PC-3 (cell line): ENCODE measurements around the gene MAEA. TPM values are rescaled to one million over a fixed set of nuclear protein-coding genes. Genes with fewer than 3 reads are reported as not detected.
A peak's percentile ranks its signal among the peaks of the same experiment; 100 is the strongest.
"Not testable (repeated sequence)": the region's sequence is repeated elsewhere in the genome, so short reads cannot be mapped to it uniquely, and the experiment has no call there.

Experiments
- ATAC-seq: fragments of 200-7000 bp; cut with Tn5 transposase; 2 replicates; pipeline ENCODE4 v1.9.1; 2020; ENCODE audit warnings: mild to moderate bottlenecking, moderate library complexity
- BruUV-seq: library from RNA; stranded (reverse); fragments of 400-500 nt; replicated peaks from 2 replicates; lab custom pipeline; 2021; lab: Mats Ljungman, UMichigan
- CTCF ChIA-PET: fragments of 300-600 bp; sonication (Branson Sonifier 250); formaldehyde crosslinking; loops from one replicate; lab custom pipeline; 2022; ENCODE audit warnings: antibody characterized with exemption; lab: Charles Lee
- POLR2A ChIA-PET: fragments of 300-600 bp; sonication (Branson Sonifier 250); formaldehyde crosslinking; loops from one replicate; lab custom pipeline; 2022; ENCODE audit warnings: antibody characterized with exemption; ENCODE audit not compliant: unreplicated experiment; lab: Charles Lee
- DNase-seq: peaks from one replicate; pipeline ENCODE4 v3.0.0-alpha.2; 2015
- H2AFZ ChIP-seq: fragments of 300-600 bp; sonication (generic); 2 replicates; pipeline ENCODE4 v1.6.0; 2016; ENCODE audit warnings: antibody characterized with exemption, low read length
- H3F3A ChIP-seq: fragments of 300-600 bp; sonication (generic); one replicate; pipeline ENCODE4 v1.6.0; 2017; ENCODE audit warnings: antibody characterized with exemption, low read length, control low read depth, mild to moderate bottlenecking; ENCODE audit not compliant: unreplicated experiment
- H3K27ac ChIP-seq: fragments of 300-600 bp; sonication (generic); 2 replicates; pipeline ENCODE4 v1.5.1; 2016; ENCODE audit warnings: mild to moderate bottlenecking, low read length
- H3K27me3 ChIP-seq: fragments of 300-600 bp; sonication (generic); 2 replicates; pipeline ENCODE4 v1.6.1; 2016; ENCODE audit warnings: low read length, mixed read lengths
- H3K36me3 ChIP-seq: fragments of 300-600 bp; sonication (generic); 2 replicates; pipeline ENCODE4 v1.6.1; 2016; ENCODE audit warnings: low read depth, mixed run types, low read length, mixed read lengths
- H3K4me1 ChIP-seq: fragments of 300-600 bp; sonication (generic); 2 replicates; pipeline ENCODE4 v1.5.1; 2016; ENCODE audit warnings: low read length; ENCODE audit not compliant: insufficient read depth
- H3K4me2 ChIP-seq: fragments of 300-600 bp; sonication (generic); 2 replicates; pipeline ENCODE4 v1.6.0; 2016; ENCODE audit warnings: low read length
- H3K4me3 ChIP-seq: fragments of 300-600 bp; sonication (generic); 2 replicates; pipeline ENCODE4 v1.5.1; 2016; ENCODE audit warnings: mild to moderate bottlenecking, low read length, mixed read lengths
- H3K79me2 ChIP-seq: fragments of 300-600 bp; sonication (generic); 2 replicates; pipeline ENCODE4 v1.6.1; 2017; ENCODE audit warnings: low read length, mixed read lengths
- H3K9ac ChIP-seq: fragments of 300-600 bp; sonication (generic); 2 replicates; pipeline ENCODE4 v1.6.0; 2016; ENCODE audit warnings: mild to moderate bottlenecking, low read length
- H3K9me2 ChIP-seq: fragments of 300-600 bp; sonication (generic); replicated peaks from 2 replicates; pipeline ENCODE4 v1.6.1; 2016; ENCODE audit warnings: mixed run types, low read length, mixed read lengths
- H3K9me3 ChIP-seq: fragments of 300-600 bp; sonication (generic); 2 replicates; pipeline ENCODE4 v1.6.1; 2016; ENCODE audit warnings: low read length, mixed read lengths
- H4K20me1 ChIP-seq: fragments of 300-600 bp; sonication (generic); 2 replicates; pipeline ENCODE4 v1.6.1; 2016; ENCODE audit warnings: low read length, mixed read lengths
- EZH2 ChIP-seq: fragments of 300-600 bp; sonication (generic); IDR thresholded peaks from one replicate; pipeline ENCODE4 v1.6.1; 2017; ENCODE audit warnings: antibody characterized with exemption, mild to moderate bottlenecking, low read length; ENCODE audit not compliant: unreplicated experiment
- EZH2phosphoT487 ChIP-seq: fragments of 300-600 bp; sonication (generic); IDR thresholded peaks from 2 replicates; pipeline ENCODE4 v1.6.1; 2018; ENCODE audit warnings: mild to moderate bottlenecking, antibody characterized with exemption, low read length, borderline replicate concordance
- intact Hi-C: fragments of 100-400 bp; cut with micrococcal nuclease; formaldehyde crosslinking; loops from 2 replicates; pipeline ENCODE4 v1.9.0; 2023
- total RNA-seq: library from RNA; depleted of rRNA; stranded (reverse); fragments of >200 nt; gene quantifications from 2 replicates; pipeline ENCODE4 v1.2.3, GENCODE V29; 2014
- TF ChIP-seq, protein P1 (sequence below): fragments of 300-600 bp; sonication (generic); conservative IDR thresholded peaks from 2 replicates; pipeline ENCODE4 v1.5.1; 2017; ENCODE audit warnings: antibody characterized with exemption, low read depth, mild to moderate bottlenecking, low read length

The MAEA gene
- total RNA-seq, 1 experiment from 2014 or later = 48.1 TPM

DNA sequence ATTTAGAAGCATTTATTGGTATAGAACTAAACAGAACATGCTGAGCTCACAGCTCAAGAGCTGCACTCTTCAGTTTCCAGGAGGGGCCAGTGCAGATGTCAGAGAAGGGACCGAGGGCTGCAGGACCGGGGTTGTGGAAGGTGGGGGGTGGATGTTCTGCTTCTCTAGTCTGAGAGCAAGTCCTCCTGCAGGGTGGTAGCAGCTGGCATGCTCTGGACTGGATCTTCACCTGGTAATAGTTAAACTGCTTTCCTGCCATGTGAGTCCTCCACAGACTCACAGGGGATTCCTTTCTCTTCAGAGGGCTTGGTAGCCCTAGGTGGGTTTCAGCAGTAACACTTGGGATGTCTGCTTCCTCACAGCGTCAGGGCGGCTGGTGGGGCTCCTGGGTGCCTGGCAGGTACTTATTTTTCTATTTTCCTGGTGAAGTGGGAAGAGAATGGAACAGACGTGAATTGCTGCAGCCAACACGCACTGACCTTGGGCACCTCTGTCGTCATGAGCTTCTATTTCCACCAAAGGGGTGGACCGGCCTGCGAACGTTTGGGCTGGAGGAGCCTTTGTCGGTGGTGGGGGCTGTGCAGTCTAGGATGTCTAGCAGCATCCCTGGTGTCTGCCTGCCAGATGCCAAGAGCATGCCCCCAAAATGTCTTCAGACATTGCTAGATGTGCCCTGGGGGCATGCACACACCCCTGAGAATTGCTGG is 2.5 kb downstream of the MAEA start:
- no peaks in the 10 kb centered on the region for H3K9me3 ChIP-seq
- intact Hi-C loops = no loop called here
- H3K27me3 ChIP-seq = no peaks in the 10 kb centered on the region
- DNase-seq (no peak), ATAC-seq (no peak)
- H3K36me3 ChIP-seq = no peaks in the 10 kb centered on the region
- no TSS peak for BruUV-seq
- ChIA-PET CTCF (no interaction called here), POLR2A (no interaction called here)
- no peaks in the 10 kb centered on the region for H3K9me2 ChIP-seq
- H3K79me2 ChIP-seq = peaks cover 67% of the 10 kb centered on the region
- no peaks in the 10 kb centered on the region for H3F3A ChIP-seq
- H3K9ac ChIP-seq = no peak overlapping the region; the same call in 1 of the 2 replicates
- no peak overlapping the region for H3K27ac ChIP-seq
- H2AFZ ChIP-seq = no peak overlapping the region
- H4K20me1 ChIP-seq = peaks cover 20% of the 10 kb centered on the region
- peak overlapping the region; percentile 98 for H3K4me2 ChIP-seq
- peak overlapping the region; percentile 97; the same call in 1 of the 2 replicates for H3K4me3 ChIP-seq
- TF ChIP-seq, protein P1, sequence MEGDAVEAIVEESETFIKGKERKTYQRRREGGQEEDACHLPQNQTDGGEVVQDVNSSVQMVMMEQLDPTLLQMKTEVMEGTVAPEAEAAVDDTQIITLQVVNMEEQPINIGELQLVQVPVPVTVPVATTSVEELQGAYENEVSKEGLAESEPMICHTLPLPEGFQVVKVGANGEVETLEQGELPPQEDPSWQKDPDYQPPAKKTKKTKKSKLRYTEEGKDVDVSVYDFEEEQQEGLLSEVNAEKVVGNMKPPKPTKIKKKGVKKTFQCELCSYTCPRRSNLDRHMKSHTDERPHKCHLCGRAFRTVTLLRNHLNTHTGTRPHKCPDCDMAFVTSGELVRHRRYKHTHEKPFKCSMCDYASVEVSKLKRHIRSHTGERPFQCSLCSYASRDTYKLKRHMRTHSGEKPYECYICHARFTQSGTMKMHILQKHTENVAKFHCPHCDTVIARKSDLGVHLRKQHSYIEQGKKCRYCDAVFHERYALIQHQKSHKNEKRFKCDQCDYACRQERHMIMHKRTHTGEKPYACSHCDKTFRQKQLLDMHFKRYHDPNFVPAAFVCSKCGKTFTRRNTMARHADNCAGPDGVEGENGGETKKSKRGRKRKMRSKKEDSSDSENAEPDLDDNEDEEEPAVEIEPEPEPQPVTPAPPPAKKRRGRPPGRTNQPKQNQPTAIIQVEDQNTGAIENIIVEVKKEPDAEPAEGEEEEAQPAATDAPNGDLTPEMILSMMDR = no peak
- no peak for TF ChIP-seq EZH2phosphoT487
- no peak for TF ChIP-seq EZH2
- H3K4me1 ChIP-seq = peaks cover 20% of the 10 kb centered on the region

DNA sequence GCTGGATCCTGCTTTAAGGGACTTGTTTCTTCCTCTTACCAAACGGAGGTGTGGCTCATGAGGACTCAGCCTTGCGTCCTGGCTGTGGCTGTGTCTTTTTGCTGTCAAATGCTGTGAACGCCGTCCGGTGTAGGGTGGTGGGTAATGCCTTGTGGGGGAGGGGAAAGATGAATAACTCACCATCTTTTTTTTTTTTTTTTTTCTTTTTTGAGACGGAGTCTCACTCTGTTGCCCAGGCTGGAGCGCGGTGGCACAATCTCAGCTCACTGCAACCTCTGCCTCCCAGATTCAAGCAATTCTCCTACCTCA is 3.0 kb downstream of the MAEA start:
- Histone ChIP-seq H3K4me1 (peaks cover 20% of the 10 kb centered on the region), H4K20me1 (peaks cover 20% of the 10 kb centered on the region), H3K79me2 (peaks cover 72% of the 10 kb centered on the region)
- H3K27ac ChIP-seq, intact Hi-C loops, H3K9me3 ChIP-seq, POLR2A ChIA-PET, H3K36me3 ChIP-seq, DNase-seq, H3K9ac ChIP-seq, H3F3A ChIP-seq, H3K27me3 ChIP-seq, ATAC-seq, H2AFZ ChIP-seq, CTCF ChIA-PET, BruUV-seq, H3K4me3 ChIP-seq, H3K9me2 ChIP-seq, H3K4me2 ChIP-seq: not testable (repeated sequence)

DNA sequence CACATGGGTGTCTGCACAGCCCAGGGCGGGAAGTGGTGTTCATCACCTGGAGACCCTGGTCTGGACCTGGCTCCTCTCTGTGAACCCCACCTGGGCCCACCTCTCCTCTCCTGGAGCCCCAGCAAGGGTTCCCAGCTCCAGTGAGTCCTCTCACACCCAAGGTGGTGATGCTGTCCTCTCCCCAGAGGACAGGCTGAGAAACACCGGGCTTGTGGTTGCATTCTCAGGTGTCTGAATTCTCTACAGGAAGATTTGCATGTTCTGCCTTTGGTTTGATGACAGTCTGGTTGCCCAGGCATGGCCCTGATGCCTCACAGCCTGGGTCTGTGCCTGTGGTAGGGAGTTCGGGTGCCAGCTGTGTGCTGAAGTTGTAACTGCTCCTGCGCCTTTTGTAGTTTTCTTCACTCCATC is 3.8 kb downstream of the MAEA start:
- Histone ChIP-seq H3K4me2 (no peak overlapping the region), H3K4me3 (no peak overlapping the region), H3K27ac (no peak overlapping the region), H3K9me3 (no peaks in the 10 kb centered on the region), H3K9me2 (no peaks in the 10 kb centered on the region), H3K36me3 (no peaks in the 10 kb centered on the region), H3F3A (no peaks in the 10 kb centered on the region), H2AFZ (no peak overlapping the region), H3K79me2 (peaks cover 80% of the 10 kb centered on the region), H3K27me3 (no peaks in the 10 kb centered on the region), H4K20me1 (peaks cover 20% of the 10 kb centered on the region), H3K4me1 (peaks cover 18% of the 10 kb centered on the region), H3K9ac (no peak overlapping the region)
- ATAC-seq (no peak), DNase-seq (no peak)
- no TSS peak for BruUV-seq
- POLR2A ChIA-PET = no interaction called here
- TF ChIP-seq EZH2 = no peak
- no peak for TF ChIP-seq EZH2phosphoT487
- intact Hi-C loops = no loop called here
- CTCF ChIA-PET = no interaction called here
